HCT116 (cell line): ENCODE data around the gene C1orf21.

ENCODE experiments used
- CTCF ChIP-seq, 3 experiments: fragments of 200-600 bp in 1 of 3; sonication (generic) in 1 of 3; IDR thresholded peaks in 2 of 3; conservative IDR thresholded peaks in 1 of 3; 2 replicates each; pipeline ENCODE4 v1.5.1; 2012 to 2017; ENCODE audit warnings: low read depth in 2 of 3, low read length in 2 of 3, antibody characterized with exemption in 1 of 3, borderline replicate concordance in 1 of 3, control low read depth in 1 of 3, mild to moderate bottlenecking in 1 of 3, mixed read lengths in 1 of 3, mixed run types in 1 of 3, moderate library complexity in 1 of 3; ENCODE audit not compliant: insufficient read depth in 1 of 3
- EGR1 ChIP-seq: IDR thresholded peaks from 2 replicates; pipeline ENCODE4 v1.6.1; 2012; ENCODE audit warnings: low read depth
- EZH2 ChIP-seq: fragments of 200-600 bp; sonication (generic); IDR thresholded peaks from 2 replicates; pipeline ENCODE4 v1.6.1; 2017; ENCODE audit warnings: antibody characterized with exemption, mixed run types
- EZH2phosphoT487 ChIP-seq: fragments of 200-600 bp; IDR thresholded peaks from 2 replicates; pipeline ENCODE4 v1.6.1; 2018; ENCODE audit warnings: antibody characterized with exemption, borderline replicate concordance
- MAX ChIP-seq: IDR thresholded peaks from 2 replicates; pipeline ENCODE4 v1.6.1; 2012
- POLR2A ChIP-seq: IDR thresholded peaks from 2 replicates; pipeline ENCODE4 v1.7.0; 2011; ENCODE audit warnings: borderline replicate concordance; ENCODE audit not compliant: insufficient read depth, insufficient read length; ENCODE audit errors: extremely low read depth
- POLR2AphosphoS5 ChIP-seq: IDR thresholded peaks from 2 replicates; pipeline ENCODE4 v1.6.1; 2011; ENCODE audit warnings: mild to moderate bottlenecking, low read depth, low read length, moderate library complexity
- TCF7L2 ChIP-seq: IDR thresholded peaks from 2 replicates; pipeline ENCODE4 v1.7.0; 2011; ENCODE audit warnings: borderline replicate concordance, inconsistent platforms; ENCODE audit not compliant: insufficient read depth, insufficient read length; ENCODE audit errors: extremely low read depth
- YY1 ChIP-seq: IDR thresholded peaks from 2 replicates; pipeline ENCODE4 v1.6.1; 2011; ENCODE audit warnings: low read length, low read depth, moderate library complexity, mild to moderate bottlenecking; ENCODE audit not compliant: insufficient replicate concordance; ENCODE audit errors: extremely low read depth

GRCh38 chr1:184582411-184582810 is 195.6 kb downstream of the C1orf21 start:
- no peak for TF ChIP-seq POLR2AphosphoS5
- TF ChIP-seq EZH2 = no peak
- TF ChIP-seq CTCF (IDR thresholded peaks at IDR 0.05 in 2 of 3, conservative IDR thresholded peaks at IDR 0.05 in 1 of 3; ENCODE audit: borderline replicate concordance in 1 of 3, insufficient read depth in 1 of 3, low read depth in 2 of 3, low read length in 2 of 3) = no peak
- no peak for TF ChIP-seq YY1
- TF ChIP-seq EZH2phosphoT487 = no peak
- no peak for TF ChIP-seq POLR2A
- no peak for TF ChIP-seq MAX
- TF ChIP-seq EGR1 = no peak
- TF ChIP-seq TCF7L2 = no peak
